MM.1S (cell line): ENCODE data around the gene DMAC2.

Source experiments
- CTCF ChIP-seq: fragments of 300-600 bp; sonication (generic); IDR thresholded peaks from 2 replicates; pipeline ENCODE4 v1.5.1; 2016; ENCODE audit warnings: antibody characterized with exemption, low read length, mixed read lengths
- EZH2 ChIP-seq: fragments of 300-600 bp; sonication (generic); optimal IDR thresholded peaks from 2 replicates; pipeline ENCODE3; 2017; ENCODE audit warnings: low read depth, mild to moderate bottlenecking, antibody characterized with exemption, low read length, mixed read lengths

GRCh38 chr19:41449079-41449864 is 9.6 kb upstream of the DMAC2 start:
- TF ChIP-seq CTCF = peak; percentile 96
- TF ChIP-seq EZH2 = no peak
